ENCODE measurements around the gene SPEM1.
A peak's percentile ranks its signal among the peaks of the same experiment; 100 is the strongest.

SPEM1 gene, protein sequence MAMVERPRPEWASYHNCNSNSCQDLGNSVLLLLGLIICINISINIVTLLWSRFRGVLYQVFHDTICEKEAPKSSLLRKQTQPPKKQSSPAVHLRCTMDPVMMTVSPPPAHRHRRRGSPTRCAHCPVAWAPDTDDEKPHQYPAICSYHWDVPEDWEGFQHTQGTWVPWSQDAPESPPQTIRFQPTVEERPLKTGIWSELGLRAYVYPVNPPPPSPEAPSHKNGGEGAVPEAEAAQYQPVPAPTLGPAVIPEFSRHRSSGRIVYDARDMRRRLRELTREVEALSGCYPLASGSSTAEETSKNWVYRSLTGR

DNA sequence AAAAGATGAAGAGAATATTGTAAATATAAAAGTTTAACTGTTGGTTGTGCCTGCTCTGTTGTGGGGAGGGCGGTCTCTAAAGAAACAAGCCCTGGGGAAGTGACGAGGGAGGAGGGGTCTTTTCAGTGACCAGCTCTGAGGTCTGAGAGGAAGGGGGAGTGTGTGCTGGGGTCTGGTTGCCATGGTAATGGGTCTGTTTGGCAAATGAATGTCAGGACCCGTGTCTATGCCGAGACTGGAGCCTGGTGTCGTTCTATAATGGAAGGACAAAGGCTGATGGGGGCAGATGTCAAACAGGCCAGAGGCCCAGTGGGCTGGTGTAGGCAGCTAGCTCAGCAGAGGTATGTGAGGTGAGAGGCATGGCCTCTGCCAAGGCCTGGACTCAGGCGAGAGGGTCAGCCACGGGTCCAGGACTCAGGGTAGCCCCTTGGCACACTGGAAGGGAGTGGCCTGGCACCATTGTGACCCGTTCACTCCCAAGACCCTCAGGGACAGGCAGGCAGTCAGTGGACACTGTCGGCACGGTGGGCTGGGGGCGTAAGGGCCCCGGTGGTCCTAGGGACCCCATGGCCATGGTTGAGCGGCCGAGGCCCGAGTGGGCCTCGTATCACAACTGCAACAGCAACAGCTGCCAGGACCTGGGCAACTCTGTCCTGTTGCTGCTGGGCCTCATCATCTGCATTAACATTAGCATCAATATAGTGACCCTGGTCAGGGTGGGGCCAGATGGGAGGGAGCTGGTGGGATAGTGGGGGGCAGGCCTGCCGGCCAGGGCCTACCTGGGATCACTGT, at the start of gene SPEM1:
Gene SPEM1, plus strand, starts transcription at position 506 of the 792 bp plus-strand sequence. Its CDS starts 61 bp downstream, at position 567.
- DNase-seq (ENCODE audit: low read depth in 2 of 2) = no peak

DNA sequence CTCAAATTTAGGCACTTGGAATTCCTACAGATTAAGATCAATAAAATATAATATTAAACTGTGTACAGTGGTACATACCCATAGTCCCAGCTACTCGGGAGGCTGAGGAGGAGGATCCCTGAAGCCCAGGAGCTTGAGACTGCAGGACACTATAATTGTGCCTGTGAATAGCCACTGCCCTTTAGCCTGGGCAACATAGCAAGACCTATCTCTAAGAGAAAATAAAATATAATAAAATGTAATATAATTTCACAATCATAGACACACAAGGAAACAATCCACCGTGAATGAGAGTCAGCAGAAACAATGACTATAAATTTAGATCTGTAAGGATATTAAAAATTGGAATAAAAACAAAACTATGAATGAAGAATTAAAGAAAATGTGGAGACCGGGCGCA, 49.3 kb upstream of the SPEM1 start:
- DNase-seq (ENCODE audit: low read depth in 2 of 2) = no peak

DNA sequence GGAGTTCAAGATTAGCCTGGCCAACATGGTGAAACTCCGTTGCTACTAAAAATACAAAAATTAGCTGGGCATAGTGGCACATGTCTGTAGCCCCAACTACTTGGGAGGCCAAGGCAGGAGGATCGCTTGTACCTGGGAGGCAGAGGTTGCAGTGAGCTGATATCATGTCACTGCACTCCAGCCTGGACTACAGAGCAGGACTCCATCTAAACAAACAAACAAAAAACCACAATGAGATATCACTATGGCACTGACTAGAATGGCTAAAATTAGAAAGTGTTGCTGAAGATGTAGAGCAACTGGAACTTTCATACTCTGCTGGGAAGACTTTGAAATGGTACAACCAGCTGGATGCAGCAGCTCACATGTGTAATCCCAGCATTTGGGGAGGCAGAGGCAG, 45.8 kb upstream of the SPEM1 start:
- DNase-seq (ENCODE audit: low read depth in 2 of 2) = no peak

DNA sequence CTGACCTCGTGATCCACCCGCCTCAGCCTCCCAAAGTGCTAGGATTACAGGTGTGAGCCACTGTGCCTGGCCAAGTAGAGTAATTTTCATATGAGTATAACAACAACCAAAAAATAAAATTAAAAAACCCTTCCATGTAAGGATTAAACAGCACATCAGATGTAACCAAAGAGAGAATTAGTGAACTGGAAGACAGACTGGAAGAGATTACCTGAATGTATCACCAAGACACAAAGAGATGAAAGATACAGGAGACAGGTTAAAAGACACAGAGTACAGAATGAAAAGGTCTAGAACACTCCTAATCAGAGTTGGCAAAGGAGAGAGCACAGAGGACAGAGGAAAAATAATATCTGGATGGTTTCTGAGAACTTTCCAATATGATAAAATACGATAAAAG, 41.0 kb upstream of the SPEM1 start:
- no peak for DNase-seq (ENCODE audit: low read depth in 2 of 2)

DNA sequence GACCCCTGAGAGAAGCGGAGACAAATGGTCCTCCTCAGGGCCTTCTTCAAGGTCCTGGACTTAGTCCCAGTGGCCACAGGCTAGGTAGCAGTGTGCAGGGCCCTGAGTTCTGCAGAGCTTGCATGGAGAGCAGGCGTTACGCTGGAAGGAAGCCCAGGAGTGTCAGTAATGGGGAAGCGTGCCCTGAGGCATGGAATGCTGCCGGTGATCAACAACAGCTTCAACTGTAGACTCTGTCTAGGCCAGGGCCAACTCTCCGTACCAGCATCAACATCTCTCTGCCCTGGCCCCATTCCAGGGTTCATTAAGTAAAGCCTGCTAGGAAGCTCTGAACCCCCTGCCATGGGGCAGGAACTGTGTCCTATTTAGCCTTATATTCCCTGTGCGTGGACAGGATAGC, 39.8 kb upstream of the SPEM1 start:
- DNase-seq (ENCODE audit: low read depth in 2 of 2) = no peak

DNA sequence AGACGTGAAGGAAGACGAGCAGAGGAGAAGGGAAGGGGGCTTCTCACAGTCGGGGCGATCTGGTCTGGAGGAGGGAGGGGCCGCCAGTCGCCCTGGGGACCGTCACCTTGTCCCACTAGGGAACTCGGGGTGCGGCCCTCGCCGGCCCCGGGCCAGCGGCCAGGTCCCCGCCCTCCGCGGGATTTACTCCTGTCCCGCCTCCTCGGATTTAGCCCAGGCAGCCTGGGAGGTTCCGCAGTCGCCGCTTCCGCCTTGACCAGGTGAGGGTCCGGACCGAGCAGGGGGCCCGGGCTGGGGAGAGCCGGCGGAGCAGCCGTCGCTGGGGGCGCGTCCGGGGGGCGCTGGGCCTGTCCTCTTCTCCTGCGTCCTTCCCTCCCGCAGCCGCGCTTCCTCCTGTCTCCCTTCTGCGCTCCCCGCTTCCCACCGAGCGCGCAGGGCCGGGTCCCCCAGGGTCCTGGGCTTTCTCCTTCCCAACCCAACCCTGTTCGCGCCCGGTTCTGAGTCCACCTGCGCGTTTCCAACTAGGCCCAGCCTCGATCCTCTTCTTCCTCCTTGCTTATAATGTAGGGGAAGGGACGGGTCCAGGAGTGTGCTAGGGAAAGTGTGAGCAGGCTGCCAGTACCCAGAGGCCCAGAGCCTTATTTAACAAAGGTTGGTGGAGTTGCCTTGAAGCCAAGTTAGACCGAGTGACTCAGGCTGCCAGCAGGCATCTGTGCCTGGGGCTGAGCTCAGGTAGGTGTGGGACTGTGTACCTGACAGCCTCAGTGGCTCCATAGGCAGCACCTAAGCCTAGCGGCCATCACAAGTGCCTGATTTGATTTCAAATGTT, 39.1 kb upstream of the SPEM1 start, which contains the start of gene TNK1:
Gene TNK1, plus strand, starts transcription at position 235 of the 829 bp plus-strand sequence. CDS start 1,838 bp downstream, outside the sequence.
- DNase-seq (ENCODE audit: low read depth in 2 of 2) = no peak

DNA sequence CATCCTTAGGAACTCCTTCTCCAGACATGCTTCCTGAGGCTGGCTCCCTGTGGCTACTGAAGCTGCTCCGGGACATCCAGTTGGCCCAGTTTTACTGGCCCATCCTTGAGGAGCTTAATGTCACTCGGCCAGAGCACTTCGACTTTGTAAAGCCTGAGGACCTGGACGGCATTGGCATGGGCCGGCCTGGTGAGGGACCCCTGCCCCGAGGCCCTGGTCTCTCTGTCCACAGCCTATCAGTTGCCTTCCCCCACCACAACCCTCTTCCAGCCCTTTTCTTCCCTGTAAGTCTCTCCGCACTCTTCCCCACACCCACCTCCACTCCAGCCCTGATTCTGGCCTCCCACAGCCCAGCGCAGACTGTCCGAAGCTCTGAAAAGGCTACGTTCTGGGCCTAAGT, 37.2 kb upstream of the SPEM1 start:
- DNase-seq (ENCODE audit: low read depth in 2 of 2) = no peak

DNA sequence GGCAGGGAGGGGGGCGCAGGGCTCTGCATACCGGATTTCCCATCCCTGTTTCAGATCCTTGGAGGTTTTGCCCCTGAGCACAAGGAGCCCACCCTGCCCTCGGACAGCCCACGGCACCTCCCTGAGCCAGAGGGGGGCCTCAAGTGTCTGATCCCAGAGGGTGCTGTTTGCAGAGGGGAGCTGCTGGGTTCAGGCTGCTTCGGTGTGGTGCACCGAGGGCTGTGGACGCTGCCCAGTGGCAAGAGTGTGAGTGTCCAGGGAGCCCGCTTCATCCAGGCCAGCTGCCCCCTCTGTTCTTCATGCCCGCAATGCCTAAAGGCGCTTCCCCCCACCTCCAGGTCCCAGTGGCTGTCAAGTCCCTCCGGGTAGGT, 36.8 kb upstream of the SPEM1 start:
- DNase-seq (ENCODE audit: low read depth in 2 of 2) = no peak

DNA sequence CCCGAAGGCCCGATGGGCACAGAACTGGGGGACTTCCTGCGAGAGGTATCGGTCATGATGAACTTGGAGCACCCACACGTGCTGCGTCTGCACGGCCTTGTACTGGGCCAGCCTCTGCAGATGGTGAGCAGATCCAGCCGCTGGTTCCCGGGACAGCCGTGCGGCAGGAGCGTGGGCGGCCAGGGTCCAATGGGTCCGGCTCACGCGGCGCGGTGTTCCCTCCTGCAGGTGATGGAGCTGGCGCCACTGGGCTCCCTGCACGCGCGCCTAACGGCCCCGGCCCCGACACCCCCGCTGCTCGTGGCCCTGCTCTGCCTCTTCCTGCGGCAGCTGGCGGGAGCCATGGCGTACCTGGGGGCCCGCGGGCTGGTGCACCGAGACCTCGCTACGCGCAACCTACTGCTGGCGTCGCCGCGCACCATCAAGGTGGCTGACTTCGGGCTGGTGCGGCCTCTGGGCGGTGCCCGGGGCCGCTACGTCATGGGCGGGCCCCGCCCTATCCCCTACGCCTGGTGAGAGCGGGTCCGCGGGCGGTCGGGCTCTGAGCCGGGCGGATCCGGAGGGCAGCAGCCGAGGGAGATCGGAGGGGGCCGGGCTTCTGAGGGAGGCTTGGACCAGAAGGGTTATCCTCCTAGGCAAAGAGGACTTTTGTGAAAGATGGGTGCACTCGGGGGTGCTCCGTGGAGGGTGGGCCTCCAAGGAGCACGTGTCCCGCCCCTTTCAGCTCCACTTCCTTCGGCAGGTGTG, 36.2 kb upstream of the SPEM1 start:
- peak; percentile 54 to 70 for DNase-seq (ENCODE audit: low read depth in 2 of 2)

DNA sequence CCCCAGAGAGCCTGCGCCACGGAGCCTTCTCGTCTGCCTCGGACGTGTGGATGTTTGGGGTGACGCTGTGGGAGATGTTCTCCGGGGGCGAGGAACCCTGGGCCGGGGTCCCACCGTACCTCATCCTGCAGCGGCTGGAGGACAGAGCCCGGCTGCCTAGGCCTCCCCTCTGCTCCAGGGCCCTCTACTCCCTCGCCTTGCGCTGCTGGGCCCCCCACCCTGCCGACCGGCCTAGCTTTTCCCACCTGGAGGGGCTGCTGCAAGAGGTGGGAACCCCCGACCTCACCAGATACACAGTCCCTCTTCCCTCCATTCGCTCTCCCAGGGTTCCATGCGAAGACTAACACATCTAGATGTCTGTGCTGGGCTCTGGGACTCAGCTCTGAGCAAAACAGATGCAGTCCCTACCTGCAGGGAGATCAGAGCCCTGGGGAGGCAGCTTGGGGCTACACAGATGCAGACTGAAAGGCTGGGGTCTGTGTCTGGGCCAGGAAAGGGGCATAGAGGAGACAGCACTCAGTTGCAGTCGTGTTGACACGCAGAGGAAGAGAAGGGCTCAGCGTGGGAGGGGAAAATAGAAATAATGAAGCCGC, 35.5 kb upstream of the SPEM1 start:
- DNase-seq (ENCODE audit: low read depth in 2 of 2) = no peak

DNA sequence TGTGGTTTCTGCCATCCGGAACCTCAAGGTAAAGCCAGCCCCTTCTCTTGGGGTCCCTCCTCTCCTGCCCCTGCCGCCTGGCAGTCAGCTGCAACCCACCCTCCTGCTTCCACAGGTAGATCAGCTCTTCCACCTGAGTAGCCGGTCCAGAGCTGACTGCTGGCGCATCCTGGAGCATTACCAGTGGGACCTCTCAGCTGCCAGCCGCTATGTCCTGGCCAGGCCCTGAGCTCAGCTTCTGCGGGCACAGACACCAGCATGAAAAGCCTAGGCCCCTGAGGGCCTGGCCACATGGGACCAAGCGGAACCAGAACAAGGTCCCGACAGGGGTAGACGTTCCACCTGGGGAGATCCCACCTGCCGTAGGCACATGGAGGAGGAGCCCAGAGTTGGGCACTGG, 31.3 kb upstream of the SPEM1 start:
- no peak for DNase-seq (ENCODE audit: low read depth in 2 of 2)

DNA sequence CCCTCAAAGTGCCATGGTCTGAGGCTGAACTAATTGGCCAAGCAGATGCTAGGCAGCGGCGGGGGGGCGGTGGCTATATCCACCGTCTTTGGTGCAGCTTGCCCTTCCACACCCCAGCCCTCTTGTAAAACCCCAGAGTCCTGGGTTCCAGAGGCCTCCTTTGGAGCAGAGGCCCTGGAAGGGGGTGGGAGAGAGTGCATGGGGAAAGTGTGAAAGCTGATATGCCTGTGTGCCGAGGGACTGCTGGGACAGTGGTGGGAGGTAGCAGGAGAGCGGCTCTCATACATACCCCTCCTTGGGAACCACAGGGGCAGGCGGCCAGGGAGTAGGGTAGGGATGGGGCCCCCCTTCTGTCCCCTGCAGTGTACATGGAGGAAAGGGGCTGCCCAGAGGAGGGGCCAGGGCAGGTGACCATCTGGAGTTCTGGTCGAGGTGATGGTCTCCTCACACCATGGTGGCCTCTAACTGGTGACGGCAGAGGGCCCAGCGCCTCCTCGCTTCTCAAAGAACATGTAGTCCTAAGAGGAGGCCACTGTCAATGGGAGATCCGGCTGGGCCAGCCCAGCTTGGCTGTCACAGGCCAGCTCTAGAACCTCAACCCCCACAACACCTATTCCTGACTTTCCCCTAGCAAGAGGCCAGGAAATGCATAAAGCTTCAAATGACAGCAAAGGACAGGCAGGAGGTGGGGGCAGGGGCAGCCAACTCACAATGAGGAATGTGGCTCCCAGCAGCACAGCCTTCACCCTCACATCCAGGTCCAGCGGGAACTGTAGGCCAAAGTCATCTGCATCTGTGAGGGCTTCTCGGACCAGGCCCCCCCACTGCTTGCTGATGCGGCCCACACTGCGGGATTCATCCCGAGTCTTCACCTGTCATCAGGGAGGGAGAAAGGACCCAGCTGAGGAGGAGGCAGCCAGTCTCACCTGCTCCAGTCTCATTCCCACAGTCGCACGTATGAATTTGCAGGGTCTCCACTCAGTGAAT, 29.9 kb upstream of the SPEM1 start:
- no peak for DNase-seq (ENCODE audit: low read depth in 2 of 2)

DNA sequence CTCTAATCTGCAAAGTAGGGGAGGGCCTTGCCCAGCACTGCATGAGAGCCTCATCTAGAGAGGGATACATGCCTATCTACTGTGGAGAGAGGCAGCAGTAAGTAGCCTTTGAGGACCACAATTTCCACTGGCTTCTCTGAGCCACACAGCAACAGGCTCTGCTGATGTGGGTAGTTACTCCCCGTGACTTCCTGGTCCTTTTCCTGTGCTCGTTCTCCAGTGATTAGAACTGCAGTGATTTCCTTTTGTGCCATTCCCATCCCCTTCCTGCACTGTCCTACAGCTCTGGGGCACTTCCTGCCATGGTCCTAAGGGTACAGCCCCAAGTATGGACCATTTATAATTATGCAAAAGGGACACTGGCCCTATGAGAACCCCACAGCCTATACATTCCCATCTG, 28.8 kb upstream of the SPEM1 start:
- no peak for DNase-seq (ENCODE audit: low read depth in 2 of 2)

DNA sequence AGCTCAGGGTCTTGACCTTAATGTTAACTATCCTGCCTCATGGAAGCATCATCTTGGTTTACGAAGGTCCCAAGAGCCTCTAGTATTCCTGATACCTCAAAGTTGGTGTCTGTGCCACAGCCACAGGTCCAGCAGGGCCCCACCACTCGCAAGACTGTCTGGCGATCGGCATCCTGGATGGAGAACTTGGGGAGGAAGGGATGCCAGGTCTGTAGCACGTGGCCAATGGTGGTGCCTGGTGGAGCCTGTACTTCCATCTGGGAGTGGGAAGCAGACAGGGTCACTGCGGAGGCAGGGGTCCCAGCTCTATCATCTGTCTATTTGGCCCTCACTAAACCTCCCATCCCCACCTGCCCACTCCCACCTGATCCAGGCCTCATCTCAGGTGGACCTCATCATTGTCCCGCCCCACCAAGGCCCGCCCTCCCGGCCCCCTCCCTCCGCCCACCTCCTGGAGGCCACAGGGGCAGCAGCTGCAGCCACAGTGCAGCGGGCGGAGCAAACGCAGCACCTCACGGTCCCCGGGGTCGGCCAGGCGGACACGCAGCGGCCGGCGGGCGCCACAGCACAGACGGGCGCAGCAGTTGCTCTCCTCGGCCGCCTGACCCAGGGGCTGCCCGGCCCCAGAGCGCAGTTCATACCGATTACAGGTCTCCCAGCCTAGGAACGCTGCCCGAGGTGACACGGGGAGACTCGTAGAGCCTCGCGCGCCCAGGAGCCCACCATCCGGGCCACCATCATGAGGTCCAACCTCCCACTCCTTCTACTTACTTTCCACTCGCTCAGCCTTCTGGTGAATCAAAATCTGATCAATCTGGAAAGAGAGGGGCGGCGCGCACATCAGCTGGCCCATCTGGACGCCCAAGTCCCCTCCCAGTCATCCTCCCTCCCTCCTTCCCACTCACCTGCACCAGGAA, 27.2 kb upstream of the SPEM1 start:
- no peak for DNase-seq (ENCODE audit: low read depth in 2 of 2)

DNA sequence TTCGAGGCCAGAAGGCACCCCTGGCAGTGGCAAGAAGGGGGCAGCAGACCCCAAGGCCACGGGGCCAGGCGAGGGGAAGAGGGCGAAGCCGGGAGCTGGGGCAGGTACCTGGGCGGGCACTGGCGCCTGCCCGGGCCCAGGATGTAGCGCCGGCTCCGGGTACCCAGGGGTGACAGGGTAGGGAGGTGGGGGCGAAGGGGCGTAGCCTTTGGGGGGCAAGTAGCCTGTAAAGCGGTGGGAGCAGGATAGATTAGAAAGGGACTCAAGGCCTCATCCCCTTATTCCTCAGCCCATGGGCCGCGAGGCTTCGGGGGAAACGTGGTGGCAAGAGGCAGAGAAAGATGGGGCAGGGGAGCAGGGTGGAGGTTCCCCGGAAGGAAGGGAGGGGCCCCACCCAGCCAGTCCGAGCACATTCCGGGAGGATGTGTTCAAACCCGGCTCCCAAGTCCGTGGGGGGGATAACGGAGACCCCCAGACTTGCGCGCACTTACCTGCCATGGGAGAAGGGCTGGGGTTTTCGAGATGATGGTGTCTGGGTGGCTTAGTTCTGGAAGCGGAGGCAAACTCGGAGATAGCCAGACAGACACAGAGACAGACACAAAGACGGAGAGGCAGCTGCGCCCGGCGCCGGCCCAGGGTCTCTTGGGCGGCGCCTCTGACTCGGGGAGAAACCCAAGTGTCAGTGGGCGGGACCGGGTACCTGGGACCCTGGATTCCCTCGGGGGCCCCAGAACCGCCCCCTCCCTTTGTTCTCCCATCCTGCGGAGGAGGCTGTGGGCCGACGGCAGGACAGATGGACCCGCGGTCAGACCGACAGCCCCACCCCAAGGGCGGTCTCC, 26.3 kb upstream of the SPEM1 start:
- DNase-seq (ENCODE audit: low read depth in 2 of 2) = peak in 1 of 2 donors; percentile 27

DNA sequence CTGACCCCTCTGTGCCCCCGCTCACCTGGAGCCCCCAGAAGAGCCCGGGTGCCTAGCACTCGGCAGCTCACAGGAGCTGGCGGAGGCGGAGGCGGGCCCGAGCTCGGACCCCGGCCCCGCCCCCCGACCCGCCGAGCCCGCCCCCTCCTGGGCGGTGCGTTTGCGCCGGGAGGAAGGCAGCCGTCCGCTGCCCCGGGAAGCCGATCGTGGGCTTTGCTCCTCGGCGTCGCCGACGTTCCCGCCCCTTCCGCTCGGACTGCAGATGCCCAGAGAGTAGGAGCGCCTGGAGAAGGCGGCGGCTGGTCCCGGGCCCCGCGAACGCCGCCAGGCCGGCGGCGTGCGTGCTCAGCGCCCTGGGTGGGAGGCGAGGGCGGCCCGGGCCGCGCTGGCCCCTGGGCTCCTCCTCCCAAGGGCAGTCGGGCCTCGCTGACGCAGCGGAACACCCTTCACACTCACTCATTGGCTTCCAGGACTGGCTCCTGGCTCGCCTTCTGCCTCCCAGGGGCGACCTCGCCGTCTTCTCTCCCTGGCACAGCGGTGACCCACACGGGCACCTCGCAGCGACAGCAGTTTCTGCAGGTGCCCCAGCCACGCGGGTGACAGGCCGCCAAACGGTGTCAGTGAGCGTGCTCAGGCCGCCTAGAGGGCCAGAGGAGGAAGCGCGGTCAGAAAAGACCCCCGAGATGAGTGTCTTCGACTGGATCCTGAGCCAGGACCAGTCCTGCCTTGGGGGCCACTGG, 25.5 kb upstream of the SPEM1 start, which contains the start of gene PLSCR3:
Gene PLSCR3, minus strand, starts transcription at position 74 of the 740 bp plus-strand sequence. CDS start 415 bp downstream, outside the sequence.
- DNase-seq (ENCODE audit: low read depth in 2 of 2) = peak; percentile 80 to 83

DNA sequence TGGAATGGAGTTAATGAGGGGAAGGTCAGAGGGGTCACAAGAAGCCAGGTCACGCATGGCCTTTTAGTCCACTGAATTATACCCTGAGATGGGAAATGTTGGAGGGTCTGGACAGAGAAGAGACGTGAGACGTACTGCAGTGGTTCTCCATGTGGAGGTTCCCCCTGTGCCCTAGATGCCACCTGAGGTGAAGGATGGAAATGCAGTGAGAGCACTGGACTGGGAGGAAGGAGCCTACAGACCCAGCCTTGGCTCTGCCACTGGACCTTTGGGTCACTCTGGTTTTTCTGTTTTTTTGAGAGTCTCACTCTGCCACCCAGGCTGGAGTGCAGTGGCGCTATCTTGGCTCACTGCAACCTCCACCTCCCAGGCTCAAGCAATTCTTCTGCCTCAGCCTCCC, 24.0 kb upstream of the SPEM1 start:
- DNase-seq (ENCODE audit: low read depth in 2 of 2) = no peak

Measured in stimulated activated CD4-positive, alpha-beta T cell treated with anti-CD3 and anti-CD28 coated beads, Interleukin-4, amount 100 ng/mL, for 48 hours (primary cell).